Subcutaneous adipose tissue (tissue), 4 donors: ENCODE measurements around the gene ANKRD13B. TPM values are rescaled to one million over a fixed set of nuclear protein-coding genes. Genes with fewer than 3 reads are reported as not detected.

Source experiments
- total RNA-seq, 4 donors: library from RNA; depleted of rRNA; stranded (reverse); fragments of >200 nt; gene quantifications; one replicate each; pipeline ENCODE4 v1.1.0, GENCODE V29; 2016
- TF ChIP-seq, protein P1 (sequence below): fragments of 450-650 bp; IDR thresholded peaks from one replicate; pipeline ENCODE4 v1.5.1; 2016; ENCODE audit warnings: low read depth, mild to moderate bottlenecking, control low read depth, antibody characterized with exemption, moderate library complexity

ANKRD13B gene
- total RNA-seq, 4 donors from 2014 or later: 6.8 to 19.4 (median 13.0) TPM

DNA sequence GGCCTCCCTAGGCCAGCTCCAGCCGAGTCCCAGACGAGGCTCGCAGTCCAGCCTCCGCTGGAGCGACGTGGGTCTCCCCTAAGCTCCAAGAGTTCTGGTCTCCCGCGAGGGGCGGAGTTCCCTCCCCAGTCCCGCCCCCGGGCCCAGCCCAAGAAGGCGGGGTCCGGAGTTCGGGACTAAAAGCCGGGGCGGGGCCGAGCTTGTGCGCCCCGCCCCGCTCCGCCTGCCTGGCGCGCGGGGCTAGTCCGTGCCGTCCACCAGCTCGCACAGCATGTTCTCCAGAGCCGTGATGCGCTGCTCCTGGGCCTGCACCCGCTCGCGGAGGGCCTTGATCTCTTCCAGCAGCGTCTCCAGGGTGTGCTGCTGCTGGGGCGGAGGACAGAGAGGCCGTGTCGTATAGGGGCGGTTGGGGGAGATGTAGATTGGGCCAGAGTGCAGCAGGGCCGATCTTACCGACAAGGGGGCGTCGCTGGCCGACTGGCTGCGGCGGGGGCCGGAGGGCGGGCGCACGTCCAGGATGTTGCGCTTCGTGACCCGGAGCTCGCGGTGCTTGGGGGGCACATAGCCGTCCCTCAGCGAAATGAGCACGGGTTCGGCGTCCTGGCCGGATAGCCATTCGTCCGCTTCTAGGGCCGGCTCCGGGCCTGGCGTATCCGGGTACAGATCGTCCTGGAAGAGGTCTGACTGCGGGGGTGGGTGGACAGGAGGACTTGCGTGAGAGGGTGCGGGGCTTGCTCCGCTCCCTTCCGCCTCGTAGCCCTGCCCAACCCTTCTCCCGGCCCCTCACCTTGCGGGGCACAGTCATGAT is 22.8 kb downstream of the ANKRD13B start:
- TF ChIP-seq, protein P1, sequence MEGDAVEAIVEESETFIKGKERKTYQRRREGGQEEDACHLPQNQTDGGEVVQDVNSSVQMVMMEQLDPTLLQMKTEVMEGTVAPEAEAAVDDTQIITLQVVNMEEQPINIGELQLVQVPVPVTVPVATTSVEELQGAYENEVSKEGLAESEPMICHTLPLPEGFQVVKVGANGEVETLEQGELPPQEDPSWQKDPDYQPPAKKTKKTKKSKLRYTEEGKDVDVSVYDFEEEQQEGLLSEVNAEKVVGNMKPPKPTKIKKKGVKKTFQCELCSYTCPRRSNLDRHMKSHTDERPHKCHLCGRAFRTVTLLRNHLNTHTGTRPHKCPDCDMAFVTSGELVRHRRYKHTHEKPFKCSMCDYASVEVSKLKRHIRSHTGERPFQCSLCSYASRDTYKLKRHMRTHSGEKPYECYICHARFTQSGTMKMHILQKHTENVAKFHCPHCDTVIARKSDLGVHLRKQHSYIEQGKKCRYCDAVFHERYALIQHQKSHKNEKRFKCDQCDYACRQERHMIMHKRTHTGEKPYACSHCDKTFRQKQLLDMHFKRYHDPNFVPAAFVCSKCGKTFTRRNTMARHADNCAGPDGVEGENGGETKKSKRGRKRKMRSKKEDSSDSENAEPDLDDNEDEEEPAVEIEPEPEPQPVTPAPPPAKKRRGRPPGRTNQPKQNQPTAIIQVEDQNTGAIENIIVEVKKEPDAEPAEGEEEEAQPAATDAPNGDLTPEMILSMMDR: no peak

DNA sequence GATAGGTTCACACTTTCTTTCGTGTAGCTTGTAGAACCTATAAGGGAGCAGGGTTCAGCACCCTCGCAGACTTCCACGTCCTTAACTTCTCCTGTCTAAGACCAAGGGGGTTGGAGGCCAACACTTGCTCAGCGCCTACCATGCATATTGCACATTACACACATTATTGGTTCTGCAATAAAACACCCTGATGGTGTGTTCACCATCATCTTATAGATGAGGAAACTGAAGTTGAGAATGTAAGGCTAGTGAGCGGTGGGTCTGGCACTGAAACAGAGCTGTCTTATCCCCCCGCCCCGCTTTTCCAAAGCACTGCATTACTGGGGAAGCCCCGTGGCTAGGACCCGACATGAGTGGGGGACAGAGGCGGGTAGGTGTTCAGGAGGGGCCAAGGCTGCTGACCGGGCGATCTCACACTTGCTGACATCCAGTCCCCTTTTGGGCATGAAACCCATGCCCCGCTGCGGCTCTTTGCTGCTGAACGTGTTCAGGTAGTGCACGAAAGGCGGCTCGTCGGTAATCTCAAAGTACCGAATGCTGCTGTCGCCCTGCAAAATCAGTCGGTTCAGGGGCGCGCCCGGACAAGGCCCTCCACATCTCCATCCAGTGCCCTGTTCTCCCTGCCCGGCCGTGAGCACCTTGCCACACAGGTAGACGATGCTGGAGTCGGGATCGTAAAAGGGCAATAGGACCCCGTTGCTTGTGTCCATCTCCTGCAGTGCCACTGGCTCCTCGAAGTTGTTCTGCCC is 23.5 kb downstream of the ANKRD13B start:
- TF ChIP-seq, protein P1: no peak

DNA sequence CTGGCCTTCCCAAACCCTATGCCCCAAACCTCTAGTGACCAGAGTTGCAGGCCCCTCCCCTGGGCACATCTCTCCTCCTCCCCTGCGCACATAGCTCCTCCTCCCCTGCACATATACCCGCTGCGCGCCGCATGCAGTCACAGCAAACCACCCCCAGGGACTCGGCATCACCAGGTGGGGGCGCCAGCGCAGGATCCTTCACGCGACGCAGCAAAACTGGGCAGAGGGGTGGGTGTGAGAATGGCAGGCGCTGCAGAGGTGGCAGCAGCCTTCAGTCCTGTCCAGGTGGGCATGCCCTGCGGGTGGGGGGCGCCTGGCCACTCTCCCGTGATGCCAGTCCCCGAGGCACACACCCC is 24.2 kb downstream of the ANKRD13B start:
- TF ChIP-seq, protein P1: no peak

DNA sequence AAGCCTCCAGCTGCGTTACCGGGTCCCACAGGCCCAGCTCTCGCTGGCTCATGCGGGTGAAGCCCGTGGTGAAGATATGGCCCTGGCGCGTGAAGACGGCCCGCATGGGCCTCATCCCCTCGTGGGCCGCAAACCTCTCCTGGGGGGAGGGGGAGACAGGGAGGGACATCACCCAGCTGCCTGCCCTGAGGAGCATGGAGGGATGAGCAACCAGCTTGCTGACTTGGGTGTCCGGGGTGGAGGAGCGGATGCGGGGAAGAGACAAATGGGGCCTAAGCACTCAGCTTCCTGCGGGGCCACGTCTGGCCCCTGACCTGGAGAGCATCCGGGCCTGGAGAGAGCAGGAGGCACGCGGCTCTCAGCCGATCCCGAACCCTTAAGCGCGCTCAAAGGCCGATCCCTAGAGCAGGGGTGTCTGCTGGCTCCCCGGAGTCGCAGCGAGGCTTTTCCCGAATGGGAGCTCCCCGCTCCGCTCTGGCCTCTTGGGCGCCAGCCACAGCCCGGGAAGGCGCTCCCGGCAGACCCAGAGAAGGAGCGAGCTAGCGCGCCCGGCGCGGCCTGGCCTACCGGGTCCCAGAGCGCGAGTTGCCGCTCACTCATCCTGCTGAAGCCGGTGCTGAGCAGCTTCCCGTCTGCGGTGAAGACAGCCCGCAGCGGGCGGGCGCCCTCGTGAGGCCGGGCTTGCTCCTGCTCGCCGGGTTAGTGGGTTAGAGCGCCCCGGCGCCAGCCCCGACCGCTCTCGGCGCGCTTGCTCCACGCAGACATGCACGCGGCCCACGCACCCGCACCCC is 24.7 kb downstream of the ANKRD13B start:
- TF ChIP-seq, protein P1: no peak

DNA sequence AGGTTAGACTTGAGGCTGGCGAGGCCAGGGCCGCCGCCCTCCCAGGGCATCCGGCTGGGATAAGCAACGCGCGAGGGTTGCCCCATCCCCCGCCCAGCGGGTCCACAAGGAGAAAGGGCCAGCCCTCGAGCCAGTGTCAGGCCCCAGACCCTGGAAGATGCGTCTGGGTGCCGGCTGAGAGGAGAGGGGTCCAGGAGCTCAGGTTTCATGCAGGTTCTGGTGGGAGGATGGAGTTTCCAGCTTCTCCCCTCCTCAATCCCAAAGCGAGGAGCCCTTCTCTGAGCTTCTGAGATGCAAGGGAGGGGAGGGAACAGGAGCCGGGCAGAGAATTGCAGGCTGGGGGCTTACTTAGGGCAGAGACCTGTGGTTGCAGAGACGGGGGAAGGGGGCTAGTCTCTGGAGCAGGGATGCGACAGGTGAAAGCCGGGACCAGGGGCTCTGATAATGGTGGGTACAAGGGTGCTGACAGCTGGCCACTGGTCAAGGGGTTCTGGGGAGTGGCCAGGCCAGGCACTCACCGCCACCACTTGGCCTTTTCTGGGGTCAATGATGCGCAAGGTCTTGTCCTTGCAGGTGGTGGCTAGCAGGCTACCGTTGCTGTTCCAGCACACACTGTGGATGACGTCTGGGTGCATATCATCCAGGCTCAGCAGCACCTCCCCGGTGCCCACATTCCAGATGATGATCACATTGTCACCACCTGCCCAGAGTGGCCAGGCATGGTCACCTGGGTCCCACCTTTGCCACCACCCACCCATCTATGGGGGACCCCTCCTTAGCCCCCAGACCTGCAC is 25.5 kb downstream of the ANKRD13B start:
- TF ChIP-seq, protein P1: no peak

DNA sequence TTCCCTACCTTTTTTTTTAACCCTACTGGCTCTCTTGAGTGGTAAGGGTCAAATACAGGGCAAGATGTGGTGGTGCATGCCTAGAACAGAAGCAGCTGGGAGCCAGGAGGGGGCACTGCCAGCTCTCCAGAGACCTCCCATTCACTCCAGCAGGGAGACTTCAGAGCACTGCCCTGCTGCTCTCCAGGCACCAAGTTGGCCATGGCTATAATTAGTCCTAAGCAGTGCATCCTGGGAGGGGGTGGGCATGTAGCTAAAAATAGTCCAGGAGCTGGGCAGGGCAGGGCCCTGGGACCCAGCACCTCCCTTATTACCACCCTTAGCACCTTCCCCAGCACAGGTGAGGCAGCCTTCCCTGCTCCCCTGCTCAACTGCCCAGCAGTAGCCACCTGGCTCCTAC is 26.3 kb downstream of the ANKRD13B start:
- TF ChIP-seq, protein P1: no peak
